Measurements from ENCODE around the gene ERI3.

The ERI3 gene

DNA sequence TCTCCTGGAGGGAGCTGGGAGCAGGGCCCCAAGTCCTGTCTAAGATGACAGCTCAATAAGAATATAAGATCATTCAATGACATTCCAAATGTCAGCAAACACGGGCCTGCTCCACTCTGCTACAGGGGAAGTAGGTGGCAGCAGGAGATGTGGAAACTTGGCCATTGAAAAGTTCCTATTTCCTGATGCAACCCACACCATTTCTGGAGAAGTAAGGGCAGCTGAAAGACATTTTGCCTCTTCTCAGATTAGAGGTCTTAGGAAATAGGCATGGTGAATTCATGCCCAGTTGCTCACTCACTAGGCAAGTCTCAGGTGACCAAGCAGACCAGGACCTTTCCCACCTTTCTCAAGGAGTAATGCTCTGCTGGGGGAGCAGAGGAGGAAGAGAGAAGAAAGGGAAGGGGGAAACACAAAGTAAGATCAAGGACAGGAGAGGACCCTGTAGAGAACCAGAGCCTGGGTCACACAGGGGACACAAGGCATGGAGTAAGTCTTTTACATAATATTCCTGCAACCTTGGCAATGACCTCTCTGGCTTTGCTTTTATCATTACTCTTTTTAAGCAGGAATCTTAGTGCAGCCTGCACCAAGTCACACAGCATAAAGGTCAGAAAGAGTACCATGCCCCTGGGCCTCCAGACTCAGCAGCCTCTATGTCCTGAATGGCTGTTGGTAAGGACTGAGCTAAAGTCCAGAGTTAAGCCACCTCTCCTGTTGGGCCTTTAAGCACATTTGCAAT, 72.9 kb downstream of the ERI3 start:
- DNase-seq = no peak

DNA sequence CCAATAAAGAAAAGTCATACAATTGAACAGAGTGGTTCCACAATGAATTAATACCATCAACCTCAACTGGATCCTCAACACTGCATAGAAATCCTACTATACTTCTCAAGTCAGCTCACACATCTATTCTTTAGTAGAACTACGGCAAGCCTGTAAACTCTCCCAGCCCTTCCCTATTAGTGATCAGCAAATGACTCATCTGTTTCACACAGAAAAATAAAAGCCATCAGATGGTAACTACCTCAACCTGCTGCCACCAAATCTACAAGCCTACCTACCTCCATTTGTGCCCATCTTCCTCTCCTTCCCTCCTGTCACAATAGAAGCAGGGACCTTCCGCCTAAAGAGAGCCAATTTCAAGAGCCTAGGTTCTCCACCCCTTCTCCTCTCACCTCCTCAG, 78.2 kb downstream of the ERI3 start:
- no peak for DNase-seq

GRCh38 chr1:44275991-44276405, 79.1 kb downstream of the ERI3 start:
- DNase-seq = no peak

GRCh38 chr1:44275296-44275962, 79.6 kb downstream of the ERI3 start:
- no peak for DNase-seq

- no peak for DNase-seq
These were observed 81.3 kb downstream of the ERI3 start for GRCh38 chr1:44273560-44274350.

- DNase-seq = no peak
These were observed 82.1 kb downstream of the ERI3 start for GRCh38 chr1:44272992-44273391.

GRCh38 chr1:44271646-44272045, 83.4 kb downstream of the ERI3 start:
- no peak for DNase-seq

DNA sequence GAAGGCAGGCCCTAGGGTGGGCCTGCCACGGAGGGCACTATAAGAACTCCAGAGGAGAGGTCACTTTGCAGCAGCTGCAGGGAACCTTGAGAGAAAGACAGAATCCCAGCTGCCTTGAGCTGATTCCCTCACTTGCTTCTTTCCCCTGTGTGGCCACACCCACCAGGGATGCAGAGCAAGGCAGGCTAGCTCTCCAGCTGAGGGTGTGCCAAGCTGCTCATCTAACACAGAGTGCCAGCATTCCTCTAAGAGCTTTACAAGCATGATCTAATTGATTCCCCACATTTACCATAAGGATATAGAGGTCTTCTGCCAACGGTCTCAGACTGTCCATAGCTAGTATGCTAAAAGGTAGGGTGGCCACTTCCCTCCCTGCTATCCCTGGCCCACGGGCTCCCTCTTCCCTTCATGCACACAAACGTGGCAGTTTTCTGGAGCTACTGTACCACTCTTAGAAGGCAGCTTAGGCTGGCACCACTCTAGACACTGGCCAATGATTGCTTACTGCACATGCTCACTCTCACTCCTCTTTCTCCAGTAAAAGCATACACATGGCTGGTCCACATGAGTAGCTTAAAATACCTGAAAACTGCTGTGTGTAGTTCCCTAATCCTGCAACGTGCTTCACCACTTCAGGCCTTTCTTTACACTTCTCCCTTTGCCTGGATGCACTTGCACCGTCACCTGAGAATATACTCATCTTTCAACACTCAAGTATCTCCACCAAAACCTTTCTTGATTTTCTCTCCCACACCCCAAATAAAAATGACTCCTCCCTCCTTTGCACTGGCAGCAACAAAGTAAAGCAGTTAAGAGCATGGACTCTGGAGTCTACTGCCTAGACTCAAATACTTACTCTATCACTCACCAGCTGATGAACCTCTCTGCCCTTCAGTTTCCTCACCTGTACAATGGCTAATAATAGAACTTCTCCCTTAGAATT, 84.1 kb downstream of the ERI3 start:
- no peak for DNase-seq

DNA sequence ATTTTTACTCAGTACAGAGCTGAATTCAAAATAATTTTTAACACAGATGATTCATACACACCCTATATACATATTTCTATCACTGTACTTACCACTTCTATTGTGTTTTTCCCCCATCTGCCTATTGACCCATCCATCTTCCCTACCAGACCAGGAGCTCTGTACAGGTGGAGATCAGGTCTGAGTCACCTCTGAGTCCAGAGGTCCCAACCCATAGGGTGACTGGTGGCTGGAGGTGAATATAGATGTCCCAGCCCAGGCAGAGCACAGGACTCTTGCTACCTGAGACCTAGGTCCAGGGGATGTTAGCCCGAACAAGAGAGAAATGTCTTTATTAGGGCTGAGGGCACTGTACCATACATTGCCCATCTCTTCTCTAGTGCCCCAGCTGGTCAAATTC, 87.0 kb downstream of the ERI3 start:
- DNase-seq = no peak

GRCh38 chr1:44267438-44267837, 87.6 kb downstream of the ERI3 start:
- DNase-seq = no peak

DNA sequence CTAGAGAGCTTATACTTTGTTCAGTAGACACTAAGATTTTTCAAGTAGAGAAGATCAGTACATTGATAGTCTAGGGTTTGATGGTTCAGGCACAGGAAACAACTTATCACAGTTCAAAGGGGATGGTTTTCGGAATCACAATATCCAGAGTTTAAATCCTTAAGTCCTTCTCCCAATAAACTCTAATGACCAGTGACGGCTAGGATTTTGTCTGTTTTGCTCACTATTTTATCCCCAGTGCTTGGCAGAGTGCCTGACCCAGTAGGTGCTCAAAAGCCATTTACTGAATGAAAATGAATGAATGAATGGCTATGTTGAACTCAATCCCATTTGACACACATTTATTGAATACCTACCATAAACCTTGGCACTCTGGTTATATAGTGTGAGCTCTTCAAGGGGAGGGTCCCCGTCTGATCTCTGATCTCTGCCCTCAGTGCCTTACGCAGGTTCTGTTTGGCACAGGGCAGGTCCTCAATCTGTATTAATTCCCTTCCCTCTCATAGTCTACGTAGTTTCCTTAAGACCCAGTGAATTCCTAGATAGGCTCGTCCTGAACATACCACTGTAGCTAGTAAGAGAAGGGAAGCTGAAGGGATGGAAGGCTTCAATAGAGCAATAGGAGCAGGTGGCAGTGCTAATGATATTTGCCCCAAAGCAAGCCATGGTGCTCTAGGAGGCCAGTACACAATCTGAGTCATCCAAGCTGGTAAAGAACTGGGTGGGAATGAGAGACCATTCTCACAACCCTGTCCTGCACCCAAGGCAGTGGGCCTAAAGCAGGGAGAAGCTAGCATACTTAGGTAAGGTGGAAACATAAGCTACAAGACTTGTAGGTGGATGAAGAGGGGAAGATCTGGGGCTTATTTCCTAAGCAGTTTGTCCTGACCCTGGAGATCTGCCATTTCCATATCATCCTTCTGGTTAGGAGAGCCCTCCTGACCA, 88.4 kb downstream of the ERI3 start:
- DNase-seq = no peak

GRCh38 chr1:44265656-44266358, 89.2 kb downstream of the ERI3 start:
- no peak for DNase-seq

- no peak for DNase-seq
These were observed 90.6 kb downstream of the ERI3 start for GRCh38 chr1:44264451-44264771.

GRCh38 chr1:44263568-44264450, 91.2 kb downstream of the ERI3 start:
- no peak for DNase-seq

- no peak for DNase-seq
These were observed 92.1 kb downstream of the ERI3 start for GRCh38 chr1:44262816-44263567.

DNA sequence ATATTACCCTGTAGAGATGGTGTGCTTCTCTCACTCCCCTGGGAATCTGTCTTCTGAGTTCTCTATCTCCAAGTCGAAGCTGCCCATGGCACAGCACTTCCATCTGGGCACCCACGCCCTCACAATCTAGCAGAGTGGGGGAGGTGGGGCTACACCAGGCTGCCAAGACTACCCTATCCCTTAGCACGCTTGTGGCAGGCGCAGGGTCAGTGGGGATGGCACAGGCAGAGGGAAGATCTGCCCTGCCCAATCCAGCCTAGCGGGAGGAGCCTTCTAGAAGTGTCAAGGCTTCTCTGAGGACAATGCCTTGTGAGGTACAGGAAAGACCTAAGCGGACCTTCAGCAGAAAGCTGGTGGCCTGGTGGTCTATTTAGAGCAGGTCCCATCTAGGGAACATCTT, 92.6 kb downstream of the ERI3 start:
- no peak for DNase-seq

DNA sequence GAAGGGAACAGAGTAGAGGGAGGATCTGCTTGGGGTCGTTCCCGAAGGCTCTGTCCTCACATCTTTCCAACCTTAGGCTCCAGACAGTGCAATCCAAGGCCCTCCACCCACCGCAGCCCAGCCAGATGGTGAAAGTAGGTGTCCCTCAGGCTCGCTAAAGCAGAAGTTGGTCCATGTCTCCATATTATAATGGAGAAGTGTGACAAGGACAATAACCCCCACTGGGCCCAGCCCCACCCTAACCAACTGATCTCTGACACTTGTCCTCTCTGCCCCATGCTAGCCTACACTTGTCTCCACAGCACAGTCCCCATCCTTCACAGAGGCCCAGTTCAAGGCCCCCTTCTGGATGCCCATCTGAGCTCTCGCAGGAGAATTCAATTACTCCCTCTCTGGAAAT, 93.1 kb downstream of the ERI3 start:
- DNase-seq = no peak

DNA sequence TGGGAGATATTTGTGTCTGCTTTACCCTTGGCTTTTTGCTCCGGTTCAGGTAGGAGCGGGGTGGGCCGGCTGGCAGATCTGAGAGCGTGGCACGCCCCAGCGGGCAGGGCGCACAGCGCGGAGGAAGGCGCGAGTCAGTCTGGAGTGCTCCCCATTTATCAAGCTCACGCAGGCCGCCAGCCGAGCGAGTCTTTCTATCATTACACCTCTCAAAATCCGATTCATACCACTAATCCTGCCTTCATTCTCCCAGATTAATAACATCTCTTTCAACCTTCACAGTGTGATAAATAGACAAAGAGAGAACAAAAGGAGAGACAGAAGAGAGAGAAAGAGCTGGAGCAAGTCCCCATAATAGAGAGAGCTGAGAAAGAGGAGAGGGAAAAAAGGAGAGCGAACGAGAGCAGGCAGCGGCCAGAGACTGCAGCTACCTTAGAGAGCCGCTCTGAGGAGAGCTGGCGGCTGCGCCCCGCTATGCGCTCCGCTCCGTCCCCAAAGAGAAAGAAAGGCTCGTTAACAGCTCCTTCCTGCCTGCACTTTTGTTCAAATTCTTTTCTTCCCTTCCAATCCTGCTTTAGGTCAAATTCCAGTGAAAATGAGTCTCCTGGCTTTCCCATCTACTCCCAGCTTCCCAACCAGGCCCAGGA, 93.8 kb downstream of the ERI3 start:
- DNase-seq = no peak

DNA sequence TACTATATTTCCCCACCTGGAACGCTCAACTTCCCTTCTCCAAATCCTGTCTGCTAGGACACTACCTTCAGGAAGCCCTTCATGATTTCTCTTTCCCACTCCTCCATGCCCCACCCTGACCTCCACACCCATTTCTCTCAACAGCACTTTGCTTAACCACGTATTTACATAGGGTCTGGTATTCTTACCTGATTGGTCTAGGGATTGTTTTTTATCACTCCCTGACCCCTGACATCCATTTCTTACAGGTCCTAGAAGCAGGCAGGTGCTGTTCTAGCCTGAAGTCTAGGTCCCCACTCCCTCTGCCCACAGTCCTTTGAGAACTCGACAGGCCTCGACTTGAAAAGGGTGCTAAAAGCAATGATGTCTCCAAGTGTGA, 94.3 kb downstream of the ERI3 start:
- no peak for DNase-seq

All from T-helper 9 cell (primary cell).